Omental fat pad (tissue), 4 donors: ENCODE data around the gene EFCC1. TPM values are rescaled to one million over a fixed set of nuclear protein-coding genes. Genes with fewer than 3 reads are reported as not detected.

ENCODE experiments used
- ATAC-seq: fragments of 150-250 bp; one replicate; pipeline ENCODE4 v1.9.1; 2016; ENCODE audit warnings: mild to moderate bottlenecking, moderate library complexity; ENCODE audit not compliant: low FRiP score
- DNase-seq: peaks from one replicate; pipeline ENCODE4 v3.0.0-alpha.2; 2019; ENCODE audit warnings: low spot score
- CTCF ChIP-seq, 3 donors: fragments of 450-650 bp; IDR thresholded peaks; one replicate each; pipeline ENCODE4 v1.5.1; 2016 to 2017; ENCODE audit warnings: antibody characterized with exemption in 3 of 3, mild to moderate bottlenecking in 3 of 3, moderate library complexity in 2 of 3
- total RNA-seq, 4 donors: library from RNA; depleted of rRNA; stranded (reverse); fragments of >200 nt; gene quantifications; one replicate each; pipeline ENCODE4 v1.1.0, GENCODE V29; 2016

The EFCC1 gene
- total RNA-seq, 4 donors from 2014 or later, result 0.72 to 6.3 (median 1.2) TPM

- no peak for ATAC-seq
- TF ChIP-seq CTCF (IDR thresholded peaks at IDR 0.05), result no peak
- DNase-seq, result no peak
Observed at GRCh38 chr3:129060276-129061022, 59.3 kb downstream of the EFCC1 start, which contains the start of gene GP9. Gene GP9, plus strand, starts transcription at chr3:129060779. Its CDS starts 961 bp downstream, at chr3:129061740.

GRCh38 chr3:129061023-129061887 lies 60.2 kb downstream of the EFCC1 start:
- ATAC-seq (no peak), DNase-seq (no peak)
- no peak for TF ChIP-seq CTCF (IDR thresholded peaks at IDR 0.05)

DNA sequence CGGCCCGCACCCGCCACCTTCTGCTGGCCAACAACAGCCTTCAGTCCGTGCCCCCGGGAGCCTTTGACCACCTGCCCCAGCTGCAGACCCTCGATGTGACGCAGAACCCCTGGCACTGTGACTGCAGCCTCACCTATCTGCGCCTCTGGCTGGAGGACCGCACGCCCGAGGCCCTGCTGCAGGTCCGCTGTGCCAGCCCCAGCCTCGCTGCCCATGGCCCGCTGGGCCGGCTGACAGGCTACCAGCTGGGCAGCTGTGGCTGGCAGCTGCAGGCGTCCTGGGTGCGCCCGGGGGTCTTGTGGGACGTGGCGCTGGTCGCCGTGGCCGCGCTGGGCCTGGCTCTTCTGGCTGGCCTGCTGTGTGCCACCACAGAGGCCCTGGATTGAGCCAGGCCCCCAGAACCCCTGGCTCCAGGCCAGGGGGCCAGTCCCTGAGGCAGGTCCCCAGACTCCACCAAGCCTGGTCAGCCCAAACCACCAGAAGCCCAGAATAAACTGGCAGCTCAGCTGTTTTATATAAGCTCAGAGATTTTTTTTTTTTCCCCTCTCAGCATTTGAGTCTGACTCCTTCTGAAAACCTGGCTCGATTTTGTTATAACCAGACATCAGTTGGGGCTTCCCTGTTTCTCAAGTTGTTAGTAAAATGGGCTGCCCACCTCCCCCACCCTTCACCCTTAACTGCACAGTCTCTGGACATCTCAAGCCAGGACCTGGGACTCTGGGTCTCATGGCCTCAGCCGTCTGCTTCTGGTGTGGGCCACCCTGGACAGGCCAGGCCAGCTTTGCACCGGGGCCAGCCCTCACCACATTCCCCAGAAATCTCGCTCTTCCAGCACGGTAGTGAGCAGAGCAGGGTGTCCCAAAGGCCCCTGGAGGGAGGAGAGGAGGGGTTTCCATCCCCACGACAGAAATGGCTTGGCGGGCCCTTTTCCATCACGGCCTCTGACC lies 61.1 kb downstream of the EFCC1 start:
- TF ChIP-seq CTCF (IDR thresholded peaks at IDR 0.05), result no peak
- ATAC-seq (no peak), DNase-seq (no peak)

DNA sequence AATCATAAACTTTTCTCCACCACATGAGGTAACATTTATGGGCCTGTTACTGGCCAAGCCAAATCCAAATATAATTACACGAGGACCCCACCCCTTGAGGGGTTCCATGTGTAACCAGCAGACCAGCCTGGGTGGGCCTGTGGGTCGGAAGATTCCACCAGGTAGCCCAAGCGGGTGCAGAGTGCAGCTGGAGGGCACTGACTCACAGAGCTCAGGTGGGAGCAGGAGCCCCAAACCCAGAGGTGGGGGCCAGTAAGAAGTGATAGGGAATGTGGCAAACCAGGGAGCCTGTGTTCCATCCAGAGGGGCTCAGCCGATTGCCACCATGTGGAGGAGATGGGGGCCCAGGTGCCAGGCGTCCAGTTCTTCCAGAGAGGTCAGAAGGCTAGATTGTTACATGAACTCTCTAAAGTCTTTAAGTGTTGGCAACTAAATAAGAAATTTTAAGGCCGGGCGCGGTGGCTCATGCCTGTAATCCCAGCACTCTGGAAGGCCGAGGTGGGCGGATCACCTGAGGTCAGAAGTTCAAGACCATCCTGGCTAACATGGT lies 62.1 kb downstream of the EFCC1 start:
- no peak for TF ChIP-seq CTCF (IDR thresholded peaks at IDR 0.05)
- DNase-seq (no peak), ATAC-seq (no peak)

DNA sequence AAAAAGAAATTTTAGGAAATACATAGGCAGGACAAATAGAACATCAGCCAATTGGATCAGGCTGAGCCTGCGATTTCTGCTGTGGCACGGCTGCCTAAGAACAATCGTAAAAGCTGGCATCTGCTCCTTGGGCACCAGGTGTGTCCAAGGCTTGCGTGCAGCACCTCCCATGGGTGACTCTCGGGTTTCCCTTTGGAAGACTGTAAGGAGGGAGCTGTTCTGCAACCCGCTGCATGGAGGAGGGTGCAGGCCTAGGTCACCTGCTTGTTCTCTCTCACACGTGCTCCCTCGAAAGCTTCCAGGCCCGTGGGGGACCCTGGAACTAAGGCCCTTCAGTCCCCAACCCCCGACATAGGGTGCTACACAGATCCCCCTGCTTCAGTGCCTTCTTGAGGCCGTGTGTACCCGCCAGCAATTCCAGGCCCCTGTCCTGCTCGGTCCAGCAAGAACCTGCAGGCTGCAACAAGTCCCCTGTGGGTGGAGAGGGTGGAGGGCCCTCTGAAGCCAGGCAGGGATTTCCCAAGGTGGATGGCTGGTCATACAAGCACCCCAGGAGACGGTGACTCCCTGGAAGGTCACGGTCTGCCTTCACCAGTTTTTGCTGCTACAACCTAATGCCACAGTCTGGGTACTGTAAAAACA lies 62.9 kb downstream of the EFCC1 start:
- ATAC-seq, result no peak
- no peak for TF ChIP-seq CTCF (IDR thresholded peaks at IDR 0.05)
- no peak for DNase-seq
